RKO (cell line): ENCODE results near the gene UGGT2.
A peak's percentile ranks its signal among the peaks of the same experiment; 100 is the strongest.
"Not testable (repeated sequence)": the region's sequence is repeated elsewhere in the genome, so short reads cannot be mapped to it uniquely, and the experiment has no call there.

Experiments used
- DNase-seq: peaks from one replicate; pipeline ENCODE4 v3.0.0-alpha.2; 2016; ENCODE audit warnings: low spot score

The UGGT2 gene

DNA sequence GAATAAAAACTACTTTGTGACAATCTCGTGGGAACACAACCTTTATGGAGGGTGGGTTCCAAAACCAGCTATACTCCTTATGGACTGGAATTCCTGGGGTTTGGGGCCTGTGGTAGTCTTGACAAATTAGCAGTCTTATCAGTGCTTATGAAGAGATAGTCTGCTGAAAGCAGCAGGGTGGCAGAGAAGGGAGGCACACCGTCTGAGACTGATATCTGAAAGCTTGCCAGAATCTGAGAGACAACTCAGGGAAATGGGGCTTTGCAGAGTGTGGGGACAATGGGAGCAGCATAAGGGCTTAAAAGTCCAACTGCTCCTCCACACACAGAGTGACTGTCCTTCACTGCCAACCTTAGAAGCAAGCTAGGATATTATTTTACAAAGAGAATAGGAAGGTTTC is 95.9 kb downstream of the UGGT2 start:
- DNase-seq = no peak

DNA sequence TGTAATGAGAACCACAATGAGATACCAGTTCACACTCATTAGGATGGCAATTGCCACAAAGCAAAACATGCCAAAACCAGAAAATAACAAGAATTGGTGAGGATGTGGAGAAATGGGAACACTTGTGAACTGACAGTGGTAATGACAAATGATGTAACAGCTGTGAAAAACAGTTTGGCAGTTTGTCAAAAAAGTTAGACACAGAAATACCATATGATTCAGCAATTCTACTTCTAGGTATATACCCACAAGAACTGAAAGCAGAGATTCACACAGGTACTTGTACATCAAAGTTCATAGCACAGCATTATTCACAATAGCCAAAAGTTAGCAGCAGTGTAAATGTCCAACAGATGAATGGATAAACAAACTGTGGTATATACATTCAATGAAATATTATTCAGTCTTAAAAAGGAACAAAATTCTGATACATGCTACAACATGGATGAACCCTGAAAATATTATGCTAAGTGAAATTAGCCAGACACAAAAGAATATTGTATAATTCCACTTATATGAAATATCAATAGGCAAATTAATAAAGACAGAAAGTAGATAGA is 96.5 kb downstream of the UGGT2 start:
- peak; percentile 32 for DNase-seq

DNA sequence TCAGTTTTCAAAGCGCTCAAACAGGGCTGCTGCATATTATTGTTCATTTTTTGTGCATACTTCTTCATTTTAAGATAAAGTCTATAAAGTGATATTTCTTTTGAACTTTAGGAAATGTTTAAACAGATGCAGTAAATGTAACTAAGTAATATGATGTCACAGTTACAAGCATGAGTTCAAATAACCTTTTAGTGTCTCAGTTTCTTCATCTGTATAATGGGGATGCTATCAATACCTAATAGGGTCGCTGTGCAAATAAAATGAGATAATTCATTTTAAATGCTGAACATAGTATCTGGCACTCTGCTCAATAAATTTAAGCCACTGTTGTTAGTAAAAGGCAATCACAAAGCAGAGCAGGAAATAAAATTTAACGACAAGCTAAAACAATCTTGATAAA is 97.5 kb downstream of the UGGT2 start:
- DNase-seq = no peak

DNA sequence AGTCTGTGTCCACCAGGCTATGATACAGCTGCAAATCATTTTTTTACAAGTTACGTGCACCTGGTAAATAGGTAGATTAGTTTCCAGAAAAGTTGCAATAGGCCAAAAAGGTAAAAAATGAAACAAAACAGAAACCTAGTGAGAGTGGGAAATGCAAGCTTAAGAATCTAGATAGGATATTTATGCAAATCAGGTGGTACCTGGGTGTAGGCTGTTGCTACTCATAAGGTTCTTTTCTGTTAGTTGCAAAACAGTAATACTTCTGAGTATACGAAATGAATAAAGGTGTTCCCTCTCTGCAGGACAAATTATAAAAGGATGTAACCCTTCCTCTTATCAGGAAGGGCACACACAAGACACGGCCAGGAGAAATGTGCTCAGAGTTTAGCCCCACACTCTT is 97.9 kb downstream of the UGGT2 start:
- no peak for DNase-seq

DNA sequence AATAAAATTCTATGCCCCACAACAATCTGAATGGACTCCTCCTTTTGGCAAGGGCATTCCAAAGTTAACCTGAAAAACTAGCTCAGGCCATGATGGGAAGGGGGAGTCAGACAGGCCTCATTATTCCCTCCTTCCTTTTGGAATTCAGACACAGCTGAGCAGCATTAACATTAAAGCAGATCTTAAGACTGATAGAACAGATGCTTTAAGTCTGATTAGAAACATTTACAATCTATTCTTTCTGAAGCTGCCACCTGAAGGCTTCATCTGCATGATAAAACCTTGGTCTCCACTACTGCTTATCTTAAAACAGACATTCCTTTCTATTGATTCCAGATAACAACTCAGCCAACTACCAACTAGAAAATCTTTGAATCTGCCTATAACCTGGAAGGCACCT is 98.9 kb downstream of the UGGT2 start:
- DNase-seq = no peak

DNA sequence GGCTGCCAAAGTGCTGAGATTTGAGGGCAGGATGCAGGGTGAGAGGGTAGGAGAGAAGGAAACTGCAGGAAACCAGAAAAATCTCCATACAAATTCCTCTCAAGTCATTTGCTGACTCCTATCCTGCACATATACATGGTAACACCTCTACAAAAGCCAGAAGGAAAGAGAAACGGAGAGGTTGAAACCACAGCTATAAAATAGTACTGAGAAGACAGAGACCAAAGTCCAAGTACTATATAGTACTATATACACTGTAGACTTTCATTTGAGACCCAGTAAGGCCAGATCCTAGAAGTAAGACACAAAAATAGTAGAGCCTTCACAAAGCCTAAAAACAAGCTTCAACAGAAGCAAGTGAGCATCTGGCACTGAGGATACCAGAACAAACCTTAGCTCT is 103.1 kb downstream of the UGGT2 start:
- no peak for DNase-seq

DNA sequence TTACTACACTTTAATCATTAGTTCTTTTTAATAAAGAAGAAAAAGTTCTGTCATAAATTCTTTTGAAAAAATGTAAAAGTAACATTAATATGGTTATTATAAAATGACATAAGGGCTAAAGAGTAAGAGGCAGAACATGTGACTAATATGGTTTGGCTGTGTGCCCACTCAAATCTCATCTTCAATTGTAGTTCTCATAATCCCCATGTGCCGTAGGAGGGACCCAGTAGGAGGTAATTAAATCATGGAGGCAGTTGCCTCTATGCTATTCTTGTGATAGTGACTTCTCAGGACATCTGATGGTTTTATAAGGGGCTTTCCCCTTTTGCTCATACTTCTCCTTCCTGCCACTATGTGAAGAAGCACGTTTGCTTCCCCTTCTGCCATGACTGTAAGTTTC is 104.5 kb downstream of the UGGT2 start:
- DNase-seq = peak; percentile 52

DNA sequence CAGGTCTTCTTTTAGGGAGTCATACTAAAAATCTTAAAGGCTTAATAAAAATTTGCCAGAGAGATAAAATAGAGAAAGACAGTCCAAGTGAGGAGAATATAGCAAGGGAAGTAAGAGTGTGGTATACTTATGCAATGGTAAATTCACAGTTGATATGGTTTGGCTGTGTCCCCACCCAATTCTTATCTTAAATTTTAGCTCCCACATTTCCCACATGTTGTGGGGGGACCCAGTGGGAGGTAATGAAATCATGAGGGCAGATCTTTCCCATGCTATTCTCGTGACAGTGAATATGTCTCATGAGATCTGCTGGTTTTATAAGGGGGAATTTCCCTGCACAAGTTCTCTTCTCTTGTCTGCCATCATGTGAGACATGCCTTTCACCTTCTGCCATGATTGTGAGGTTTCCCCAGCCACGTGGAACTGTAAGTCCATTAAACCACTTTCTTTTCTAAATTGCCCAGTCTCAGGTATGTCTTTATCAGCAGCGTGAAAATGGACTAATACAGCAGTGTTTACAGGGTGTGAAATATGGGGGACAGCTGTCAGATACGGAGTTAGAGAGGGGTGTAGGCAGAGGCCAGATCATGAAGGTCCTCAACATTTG is 115.4 kb downstream of the UGGT2 start:
- no peak for DNase-seq

DNA sequence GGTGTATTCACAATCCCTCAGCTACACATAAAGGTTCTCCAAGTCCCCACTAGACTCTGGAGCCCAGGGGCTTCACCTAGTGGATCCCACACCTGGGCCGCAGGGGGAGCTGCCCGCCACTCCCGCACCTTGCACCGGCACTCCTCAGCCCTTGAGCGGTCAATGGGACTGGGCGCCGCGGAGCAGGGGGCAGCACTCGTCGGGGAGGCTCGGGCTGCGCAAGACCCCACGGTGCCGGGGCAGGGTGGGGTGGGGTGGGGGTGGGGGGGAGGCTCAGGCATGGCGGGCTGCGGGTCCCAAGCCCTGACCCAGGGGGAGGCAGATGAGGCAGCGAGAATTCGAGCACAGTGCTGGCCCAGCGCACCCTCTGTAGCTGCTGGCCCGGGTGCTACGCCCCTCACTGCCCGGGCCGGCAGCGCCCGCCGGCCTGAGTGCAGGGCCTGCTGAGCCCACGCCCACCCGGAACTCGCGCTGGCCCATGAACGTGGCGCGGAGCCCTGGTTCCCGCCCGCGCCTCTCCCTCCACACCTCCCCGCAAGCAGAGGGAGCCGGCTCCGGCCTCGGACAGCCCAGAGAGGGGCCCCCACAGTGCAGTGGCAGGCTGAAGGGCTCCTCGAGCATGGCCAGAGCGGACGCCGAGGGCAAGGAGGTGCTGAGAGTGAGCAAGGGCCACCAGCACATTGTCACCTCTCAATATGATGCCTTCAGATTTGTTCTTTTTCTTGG is 121.7 kb downstream of the UGGT2 start:
- no peak for DNase-seq

DNA sequence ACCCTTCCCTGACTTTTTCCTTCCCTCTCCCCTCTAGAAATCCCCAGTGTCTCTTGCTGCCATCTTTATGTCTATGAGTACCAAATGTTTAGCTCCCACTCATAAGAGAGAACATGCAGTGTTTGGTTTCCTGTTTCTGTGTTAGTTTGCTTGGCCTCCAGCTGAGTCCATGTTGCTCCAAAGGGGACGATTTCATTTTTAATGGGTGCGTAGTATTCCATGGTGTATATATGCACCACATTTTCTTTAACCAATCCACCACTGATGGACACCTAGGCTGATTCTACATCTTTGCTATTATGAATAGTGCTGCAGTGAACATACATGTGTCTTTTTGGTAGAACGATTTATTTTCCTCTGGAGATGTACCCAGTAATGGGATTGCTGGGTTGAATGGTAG is 123.8 kb downstream of the UGGT2 start:
- DNase-seq = no peak

DNA sequence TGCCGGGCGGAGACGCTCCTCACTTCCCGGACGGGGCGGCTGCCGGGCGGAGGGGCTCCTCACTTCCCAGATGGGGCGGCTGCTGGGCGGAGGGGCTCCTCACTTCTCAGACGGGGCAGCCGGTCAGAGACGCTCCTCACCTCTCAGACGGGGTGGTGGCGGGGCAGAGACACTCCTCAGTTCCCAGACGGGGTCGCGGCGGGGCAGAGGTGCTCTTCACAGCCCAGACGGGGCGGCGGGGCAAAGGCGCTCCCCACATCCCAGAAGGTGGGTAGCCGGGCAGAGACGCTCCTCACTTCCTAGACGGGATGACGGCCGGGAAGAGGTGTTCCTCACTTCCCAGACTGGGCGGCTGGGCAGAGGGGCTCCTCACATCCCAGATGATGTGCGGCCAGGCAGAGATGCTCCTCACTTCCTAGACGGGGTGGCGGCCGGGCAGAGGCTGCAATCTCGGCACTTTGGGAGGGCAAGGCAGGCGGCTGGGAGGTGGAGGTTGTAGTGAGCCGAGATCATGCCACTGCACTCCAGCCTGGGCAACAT is 124.8 kb downstream of the UGGT2 start:
- DNase-seq = not testable (repeated sequence)

DNA sequence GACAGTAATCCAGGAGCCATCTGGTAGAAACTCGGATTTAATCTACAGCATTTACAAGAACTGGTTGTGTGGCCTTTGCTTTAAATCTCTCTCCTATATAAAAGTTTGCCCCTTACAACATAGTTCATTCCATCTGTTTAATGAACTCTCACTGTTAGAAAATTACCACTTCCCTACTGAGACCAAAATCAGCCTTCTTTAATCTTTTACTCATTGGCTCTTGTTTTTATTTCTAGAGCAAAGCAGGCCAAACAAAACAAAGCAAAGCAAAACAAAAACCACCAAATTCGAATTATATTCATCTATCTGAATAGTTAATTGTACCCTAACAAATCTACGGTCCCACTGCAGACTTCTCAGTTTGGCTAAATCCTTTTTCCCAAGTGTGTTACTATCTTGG is 127.0 kb downstream of the UGGT2 start:
- no peak for DNase-seq

DNA sequence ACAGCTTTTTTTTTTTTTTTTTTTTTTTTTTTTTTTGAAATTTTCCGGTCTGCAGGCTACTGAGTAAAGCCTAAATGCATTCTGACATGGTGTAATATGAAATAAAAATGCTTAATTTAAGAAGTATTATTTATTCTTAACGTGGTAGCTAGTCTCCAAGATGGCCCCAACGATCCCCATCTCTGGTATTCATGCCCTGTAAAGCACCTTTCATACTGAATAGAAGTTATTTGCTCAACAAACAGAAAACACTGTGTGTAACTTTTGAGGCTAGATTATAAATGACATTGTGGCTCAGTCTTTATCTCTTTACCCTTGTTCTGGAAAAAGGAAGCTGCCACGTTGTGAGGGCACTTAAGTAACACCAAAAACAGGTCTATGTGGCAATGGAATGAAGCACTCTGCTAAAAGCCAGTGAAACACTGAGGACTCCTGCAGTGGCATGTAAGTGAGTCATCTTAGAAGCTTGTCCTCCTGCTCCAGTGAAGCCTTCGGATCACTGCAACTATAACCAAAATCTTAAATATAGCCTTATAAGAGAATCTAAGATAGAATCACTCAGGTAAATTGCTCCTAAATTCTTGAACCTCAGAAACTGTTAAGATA is 128.7 kb downstream of the UGGT2 start:
- DNase-seq = peak; percentile 43

DNA sequence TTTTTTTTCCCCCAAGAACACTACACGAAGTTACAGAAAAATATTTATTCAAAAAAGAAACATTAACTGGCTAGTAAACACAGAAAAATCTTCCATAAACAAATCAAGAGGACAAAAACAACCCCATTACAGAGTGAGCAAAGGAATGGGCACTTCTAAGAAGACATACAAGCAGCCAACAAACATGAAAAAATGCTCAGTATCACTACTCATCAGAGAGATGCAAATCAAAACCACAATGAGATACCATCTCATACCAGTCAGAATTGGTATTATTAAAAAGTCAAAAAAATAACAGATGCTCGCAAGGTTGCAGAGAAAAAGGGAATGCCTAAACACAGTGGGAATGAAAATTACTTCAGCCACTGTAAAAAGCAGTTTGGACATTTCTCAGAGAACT is 131.7 kb downstream of the UGGT2 start:
- DNase-seq = no peak

DNA sequence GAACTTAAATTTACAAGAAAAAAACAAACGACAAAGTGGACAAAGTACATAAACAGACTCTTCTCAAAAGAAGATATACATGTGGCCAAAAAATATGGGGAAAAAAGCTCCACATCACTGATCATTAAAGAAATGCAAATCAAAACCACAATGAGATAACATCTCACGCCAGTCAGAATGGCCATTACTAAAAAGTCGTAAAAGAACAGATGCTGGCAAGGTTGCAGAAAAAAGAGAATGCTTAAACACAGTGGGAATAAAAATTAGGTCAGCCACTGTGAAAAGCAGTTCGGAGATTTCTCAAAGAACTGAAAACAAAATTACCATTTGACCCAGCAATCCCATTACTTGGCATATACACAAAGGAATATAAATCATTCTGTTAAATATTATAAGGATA is 132.7 kb downstream of the UGGT2 start:
- DNase-seq = no peak

DNA sequence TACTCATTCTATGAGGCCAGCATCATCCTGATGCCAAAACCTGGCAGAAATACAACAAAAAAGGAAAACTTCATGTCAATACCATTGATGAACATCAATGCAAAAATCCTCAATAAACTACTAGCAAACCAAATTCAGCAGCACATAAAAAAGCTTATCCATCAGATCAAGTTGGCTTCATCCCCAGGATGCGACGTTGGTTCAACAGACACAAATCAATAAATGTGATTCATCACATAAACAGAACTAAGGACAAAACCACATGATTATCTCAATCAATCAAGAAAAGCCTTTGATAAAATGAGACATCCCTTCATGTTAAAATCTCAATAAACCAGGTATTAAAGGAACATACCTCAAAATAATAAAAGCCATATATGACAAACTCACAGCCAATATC is 134.3 kb downstream of the UGGT2 start:
- no peak for DNase-seq

DNA sequence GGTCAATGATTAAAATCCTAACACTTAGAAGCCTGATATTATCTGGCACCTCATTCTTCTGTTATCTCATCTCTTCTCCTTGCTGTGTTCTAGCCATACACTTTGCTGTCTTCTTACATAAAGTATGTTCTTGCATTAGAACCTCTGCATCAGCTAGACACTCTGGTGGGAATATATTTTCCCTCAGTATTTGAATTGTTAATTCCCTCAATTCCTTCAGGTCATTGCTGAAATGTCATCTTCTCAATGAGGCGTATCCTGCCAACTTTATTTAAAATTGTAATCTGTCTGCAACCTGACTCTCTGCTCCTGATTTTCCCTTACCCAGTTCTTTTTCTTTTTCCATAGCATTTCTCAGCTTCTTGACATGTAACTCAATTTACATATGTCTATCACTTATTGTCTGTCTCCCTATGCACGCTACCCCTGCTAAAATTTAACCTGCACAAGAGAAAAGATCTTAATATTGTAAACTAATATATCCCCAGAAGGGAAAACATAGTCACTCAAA is 138.2 kb downstream of the UGGT2 start:
- DNase-seq = no peak

DNA sequence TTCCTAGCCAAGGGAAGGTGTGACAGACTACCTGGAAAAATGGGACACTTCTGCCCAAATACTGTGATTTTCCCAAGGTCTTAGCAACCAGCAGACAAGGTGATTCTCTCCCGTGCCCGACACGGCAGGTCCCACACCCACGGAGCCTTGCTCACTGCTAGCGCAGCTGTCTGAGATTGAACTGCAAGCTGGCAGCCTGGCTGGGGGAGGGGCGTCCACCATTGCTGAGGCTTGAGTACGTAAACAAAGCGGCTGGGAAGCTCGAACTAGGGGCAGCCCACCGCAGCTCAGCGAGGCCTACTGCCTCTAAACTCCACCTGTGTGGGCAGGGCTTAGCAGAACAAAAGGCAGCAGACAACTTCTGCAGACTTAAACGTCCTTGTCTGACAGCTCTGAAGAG is 146.2 kb downstream of the UGGT2 start:
- DNase-seq = no peak

DNA sequence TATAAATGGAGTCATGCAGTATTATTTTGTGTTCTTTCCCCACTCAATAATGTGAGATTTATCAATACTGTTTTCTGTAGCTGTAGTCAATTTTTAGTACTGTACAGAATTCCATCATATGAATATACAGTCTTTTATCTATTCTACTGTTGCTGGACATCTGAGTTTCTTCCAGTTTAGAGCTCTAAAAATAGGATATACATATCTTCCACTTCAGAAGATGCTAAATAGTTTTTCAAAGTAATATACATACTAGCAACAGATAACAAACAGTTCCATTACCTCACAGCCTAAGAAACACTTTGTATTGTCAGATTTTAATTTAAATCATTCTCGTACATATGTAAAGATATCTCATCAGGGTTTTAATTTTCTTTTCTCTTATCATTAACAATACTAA is 149.6 kb downstream of the UGGT2 start:
- DNase-seq = no peak

DNA sequence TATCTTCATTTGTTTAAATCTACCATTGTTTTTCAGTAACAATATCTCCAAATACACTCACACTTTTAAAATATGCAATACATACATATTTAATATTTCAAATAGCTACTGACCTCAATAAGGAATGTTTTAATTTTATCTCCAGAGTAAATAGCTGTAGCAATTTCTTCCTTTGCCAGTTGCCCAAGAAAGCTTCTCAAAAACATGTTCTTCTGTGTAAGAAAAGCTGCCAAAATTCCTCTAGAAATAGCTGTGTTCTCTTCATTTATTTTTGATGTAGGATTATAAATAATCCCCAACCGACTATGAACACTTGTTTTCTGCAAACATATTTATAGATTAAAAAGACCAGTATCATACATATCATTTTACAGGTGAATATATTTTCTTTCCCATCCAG is 150.5 kb downstream of the UGGT2 start:
- DNase-seq = no peak

DNA sequence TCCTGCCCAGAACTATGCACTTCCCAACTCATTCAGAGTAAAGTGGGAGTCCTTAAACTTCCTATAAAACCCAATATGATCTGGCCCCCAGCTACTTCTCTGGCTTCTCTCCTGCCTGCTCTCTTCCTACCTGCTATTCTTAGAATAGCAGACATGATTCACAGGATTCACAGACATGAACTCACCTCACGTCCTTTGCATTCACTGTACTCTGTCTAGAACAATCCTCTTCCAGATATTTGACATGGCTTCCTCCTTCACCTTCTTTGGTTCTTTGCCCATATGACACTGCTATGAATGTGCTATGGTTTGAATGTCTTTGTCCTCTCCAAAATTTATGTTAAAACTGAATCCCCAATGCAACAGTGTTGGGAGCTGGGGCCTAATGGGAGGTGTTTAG is 154.9 kb downstream of the UGGT2 start:
- no peak for DNase-seq

DNA sequence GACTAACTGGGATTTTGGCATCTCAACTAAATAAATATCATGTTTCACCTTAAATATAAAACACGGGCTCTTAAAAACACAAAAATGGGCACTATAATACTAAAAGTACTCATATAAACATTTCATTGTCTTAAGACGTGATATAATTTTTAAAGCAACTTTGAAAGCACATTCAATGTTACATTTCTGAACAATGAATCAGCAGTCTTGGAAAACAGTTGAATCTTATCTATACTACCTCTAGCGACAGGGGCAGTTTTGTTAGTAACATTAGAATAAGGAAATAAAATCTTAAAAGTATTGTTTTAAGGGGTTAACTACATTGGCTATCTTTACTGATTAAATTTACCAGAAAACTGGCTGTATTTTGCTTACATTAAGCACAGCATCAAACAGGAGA is 156.9 kb downstream of the UGGT2 start:
- DNase-seq = no peak

DNA sequence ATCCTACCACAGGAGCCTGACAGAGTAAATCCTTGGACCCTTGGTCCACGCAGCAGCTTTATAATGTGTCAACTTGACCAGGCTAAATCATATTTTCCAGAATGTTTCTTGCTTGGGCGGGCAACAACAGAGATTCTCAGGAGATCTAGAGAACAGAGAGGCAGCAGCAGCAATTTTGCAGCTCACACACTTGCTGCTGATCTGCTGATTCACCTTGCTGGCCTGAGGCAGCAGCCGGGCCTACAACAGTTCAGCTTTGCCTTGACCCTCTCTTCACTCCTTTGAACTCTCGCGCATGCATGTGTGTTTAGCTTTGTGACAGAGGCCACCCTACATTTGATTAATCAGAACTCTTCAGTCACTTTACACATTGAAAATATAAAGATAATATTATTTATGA is 159.3 kb downstream of the UGGT2 start:
- DNase-seq = no peak
